GM21576 (cell line): ENCODE measurements around the gene KRT4.

ENCODE experiments used
- ATAC-seq: cut with Tn5 transposase; IDR thresholded peaks from one replicate; pipeline ENCODE4 v1.9.1; 2021; ENCODE audit warnings: mild to moderate bottlenecking, moderate library complexity; ENCODE audit not compliant: unreplicated experiment

The KRT4 gene

DNA sequence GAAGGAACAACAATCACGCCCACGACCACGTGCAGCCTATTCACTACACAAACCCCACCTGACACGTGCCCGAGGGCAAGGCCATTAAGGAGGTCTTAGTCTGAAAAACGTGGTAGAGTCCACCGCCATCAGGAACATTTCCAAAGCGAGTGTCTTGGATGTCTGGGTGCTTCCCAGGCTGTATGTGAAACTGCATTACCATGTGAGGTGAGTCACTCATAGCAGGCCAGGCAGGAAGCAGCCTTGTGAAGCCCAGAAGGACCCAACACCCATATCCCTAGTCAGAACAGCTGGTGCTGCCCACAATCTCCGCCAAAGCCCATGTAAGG, 23.5 kb upstream of the KRT4 start:
- no peak for ATAC-seq

DNA sequence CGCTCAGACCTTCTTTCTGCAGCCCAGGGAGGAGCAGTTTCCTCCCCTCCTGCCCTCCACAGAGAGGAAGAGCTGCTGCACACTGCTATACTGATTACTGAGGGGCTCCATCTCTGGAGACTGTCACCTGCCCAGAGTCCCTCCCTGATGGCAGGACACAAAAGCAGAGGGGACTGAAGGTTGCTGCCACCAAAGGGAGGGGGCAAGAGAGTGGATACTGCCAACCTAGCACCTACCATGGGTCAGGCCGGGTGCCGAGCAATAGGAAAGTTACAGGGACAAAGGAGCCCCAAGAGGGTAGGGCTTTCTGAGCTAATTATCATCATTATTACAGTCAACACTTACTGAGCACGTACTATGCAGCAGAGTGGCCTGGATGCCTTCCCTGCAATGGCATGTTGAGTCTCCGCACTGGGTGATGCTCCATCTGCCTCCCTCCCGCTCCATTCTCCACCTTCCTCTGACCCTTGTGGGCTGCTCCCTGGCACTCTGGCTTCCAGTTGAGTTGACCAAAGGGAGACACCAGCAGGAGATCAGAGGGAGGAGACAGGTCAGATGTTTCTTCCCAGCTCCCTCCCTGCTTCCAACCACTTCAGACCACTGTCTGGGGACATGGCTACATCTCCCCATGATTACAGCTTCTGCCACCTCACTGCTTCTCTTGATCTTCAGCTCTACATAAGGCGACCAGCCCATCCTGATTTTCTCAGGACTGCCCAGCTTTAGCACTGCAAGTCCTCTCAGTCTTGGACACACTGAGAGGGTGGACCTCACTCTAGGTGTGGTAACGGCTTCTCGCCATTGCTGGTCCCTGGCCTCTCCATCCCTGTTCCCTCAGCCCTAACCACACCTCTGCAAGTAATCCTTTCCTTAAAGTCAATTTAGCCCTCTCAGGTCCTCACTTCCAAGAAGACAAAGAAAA, 22.8 kb upstream of the KRT4 start:
- no peak for ATAC-seq

DNA sequence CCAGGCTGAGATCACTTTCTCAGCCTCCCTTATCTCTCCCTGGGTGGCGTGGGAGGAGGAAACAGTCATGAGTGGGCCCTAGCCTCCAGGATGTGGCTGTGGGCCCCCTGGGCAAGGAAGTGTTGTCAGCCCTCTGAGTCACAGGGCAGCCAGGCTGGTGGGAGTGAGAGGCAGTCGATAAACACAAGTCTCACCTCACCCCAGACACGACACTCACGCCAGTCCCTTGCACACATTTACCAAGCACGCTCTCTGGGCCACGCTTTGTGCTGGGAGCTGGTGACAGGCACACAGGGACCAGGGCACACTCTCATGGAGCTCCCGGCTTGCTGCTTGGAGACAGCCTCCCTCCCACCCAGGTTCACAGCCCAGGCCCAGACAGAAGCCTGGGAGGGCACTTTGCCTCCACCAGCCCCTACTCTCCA, 22.1 kb upstream of the KRT4 start:
- no peak for ATAC-seq

DNA sequence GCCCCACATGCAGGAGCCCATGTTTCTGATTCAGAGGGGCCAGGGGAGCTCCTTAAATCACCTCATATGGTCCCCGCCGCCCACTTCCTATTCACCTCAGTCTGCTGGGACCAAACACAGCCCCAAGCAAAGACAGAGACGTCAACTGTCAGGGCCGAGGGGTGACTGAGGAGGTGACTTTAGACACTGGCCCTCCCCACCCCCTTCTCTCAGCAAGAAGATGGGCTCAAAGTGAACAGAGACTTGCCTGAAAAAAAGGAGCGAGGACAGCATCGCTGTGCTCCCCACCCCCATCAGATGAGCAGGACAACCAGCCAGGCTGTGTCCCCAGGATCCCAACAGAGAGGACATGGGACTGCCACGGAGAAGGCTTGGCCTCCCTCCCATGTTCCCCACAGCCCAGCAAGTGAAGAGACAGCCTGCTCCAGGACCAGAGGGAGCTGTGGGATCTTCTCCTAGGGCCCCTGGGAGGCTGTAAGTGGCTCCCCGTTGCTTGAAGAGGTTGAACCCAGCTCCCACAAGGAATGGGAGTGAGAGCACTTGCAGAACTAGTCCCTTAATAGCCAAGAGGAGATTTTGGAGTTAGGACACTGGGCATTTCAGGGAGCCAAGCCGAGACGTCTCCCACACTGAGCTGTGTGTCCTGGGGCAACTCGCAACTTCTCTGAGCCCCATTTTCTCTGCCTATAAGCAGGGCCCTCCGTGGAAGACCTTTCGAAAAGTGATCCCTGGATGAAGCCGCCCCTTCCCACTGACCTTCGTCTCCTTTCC, 21.5 kb upstream of the KRT4 start:
- ATAC-seq, result no peak

DNA sequence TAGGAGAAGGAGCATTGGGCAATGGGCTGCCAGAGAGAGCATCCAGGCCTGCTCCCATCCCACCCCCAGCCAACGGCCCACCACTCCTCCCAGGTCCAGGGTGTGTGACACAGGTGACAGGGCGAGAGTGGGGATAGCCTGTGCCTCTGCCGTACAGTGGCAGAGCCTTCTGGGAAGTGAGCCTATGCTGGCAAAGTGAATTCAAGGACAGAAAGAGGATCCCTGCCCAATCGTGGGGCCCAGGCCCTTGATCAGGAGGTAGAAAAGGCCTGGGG, 20.7 kb upstream of the KRT4 start:
- ATAC-seq, result no peak

DNA sequence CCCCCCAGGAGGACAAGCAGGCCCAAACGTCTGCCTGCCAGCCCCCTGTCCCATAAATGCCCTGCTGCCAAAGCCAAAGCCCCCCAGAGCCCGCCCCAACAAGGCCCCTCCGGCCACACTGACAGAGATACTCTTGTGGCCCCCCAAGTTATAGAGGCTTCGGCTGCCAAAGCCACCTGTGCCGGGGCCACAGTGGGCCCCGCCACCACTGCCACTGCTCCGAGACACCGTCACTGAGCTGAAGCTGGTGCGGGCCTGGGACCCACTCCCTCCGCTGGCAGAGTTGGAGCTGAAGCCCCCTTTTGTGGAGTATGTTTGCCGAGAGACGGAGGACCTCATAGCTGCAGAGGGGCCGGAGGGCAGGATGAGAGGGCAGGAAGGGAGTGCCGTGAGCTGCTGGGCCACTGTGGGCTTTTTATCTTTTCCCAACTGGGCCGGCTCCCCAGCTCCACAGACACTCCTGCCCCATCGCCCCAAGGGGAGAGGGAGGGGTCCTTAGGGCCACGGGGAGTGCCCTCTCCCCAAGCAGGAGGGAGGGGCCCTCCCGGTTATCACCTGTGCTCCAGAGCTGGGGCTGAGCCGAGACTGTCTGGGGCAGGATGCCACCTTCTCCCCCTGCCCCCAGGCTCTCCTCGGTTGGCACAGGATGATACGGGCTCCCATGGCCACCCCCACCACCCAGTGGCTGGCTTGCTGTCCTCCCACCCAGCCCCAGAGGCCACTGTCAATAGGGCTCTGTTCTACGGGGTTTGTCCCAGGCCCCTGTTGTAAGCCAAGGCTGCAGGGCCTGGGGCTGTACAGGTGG, 20.2 kb upstream of the KRT4 start, which contains the start of gene KRT79:
Gene KRT79, minus strand, starts transcription at position 390 of the 805 bp plus-strand sequence. Its CDS starts 51 bp downstream, at position 339.
- ATAC-seq, result no peak

DNA sequence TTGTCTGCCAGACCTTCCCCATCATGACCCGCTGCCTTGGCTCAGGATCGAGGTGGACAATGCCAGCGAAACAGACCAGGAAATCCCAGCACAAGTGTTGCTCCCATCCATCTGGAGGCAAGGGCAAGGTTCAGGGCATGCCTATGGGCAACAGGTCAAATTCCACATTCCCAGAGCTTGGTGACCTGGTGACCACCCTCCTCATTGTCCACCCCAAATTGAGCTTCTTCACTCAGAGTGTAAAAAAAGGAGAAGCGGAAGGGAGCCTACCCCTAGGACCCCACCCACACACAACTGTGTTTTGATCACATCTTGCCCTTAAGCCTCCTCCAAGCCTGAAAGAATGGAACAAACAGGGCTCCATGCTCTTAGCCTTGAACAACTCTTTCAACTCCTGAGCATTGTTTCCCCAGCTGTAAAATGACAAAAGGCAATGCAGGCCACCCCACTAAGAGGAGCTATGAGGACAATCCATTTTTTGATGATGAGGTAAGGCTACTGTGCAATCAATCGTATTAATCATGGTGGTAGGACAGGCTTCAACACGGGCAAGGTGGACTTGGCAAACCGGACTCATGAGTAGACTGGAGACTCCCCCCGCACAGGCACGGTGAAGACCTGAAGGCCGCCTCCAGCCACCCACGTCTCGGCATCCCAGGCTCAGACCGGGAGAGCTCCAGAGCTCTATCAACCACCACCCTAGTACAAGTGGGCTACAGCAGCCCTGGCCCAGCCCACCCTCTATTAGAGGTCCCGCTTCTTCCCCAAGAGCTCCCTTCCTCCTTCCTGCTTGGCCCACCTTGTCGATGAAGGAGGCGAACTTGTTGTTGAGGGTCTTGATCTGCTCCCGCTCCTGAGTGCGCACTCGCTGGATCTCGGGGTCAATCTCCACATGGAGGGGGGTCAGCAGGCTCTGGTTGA, 19.3 kb upstream of the KRT4 start:
- ATAC-seq, result no peak

DNA sequence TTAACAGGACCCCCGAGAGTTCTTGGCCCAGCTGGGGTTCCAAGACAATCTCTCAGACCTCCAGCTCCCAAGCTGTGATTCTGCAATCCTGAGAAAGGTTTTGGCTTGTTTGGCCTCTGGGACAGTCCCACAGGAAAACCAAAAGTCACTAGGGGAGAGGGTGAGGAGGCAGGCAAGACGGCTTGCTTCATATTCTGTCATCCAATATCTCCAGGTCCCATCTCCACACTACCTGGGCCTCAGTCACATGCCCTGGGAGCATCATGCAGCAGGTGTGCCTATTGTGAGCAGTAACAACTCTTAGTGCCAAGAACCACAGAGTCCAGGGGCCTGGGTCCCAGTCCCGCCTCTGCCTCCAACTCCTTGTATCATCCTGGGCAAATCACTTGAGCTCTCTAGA, 18.5 kb upstream of the KRT4 start:
- ATAC-seq, result no peak

DNA sequence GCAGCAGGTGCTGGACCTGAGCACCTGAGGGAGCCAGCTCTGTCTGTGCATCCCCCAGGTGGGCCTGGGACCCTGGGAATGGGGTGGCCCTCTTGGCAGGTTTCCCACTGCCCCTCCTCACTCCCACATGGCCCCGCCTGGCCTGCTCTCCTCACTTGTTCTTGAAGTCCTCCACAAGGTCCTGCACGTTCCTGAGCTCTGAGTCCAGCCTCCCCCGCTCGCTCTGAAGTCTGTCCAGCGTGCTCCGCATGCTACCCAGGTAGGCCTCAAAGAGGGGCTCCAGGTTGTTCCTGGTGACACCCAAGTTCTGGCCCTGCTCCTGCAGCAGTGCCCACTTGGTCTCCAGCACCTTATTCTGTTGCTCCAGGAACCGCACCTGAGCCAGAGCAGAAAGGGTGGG, 17.3 kb upstream of the KRT4 start:
- no peak for ATAC-seq

DNA sequence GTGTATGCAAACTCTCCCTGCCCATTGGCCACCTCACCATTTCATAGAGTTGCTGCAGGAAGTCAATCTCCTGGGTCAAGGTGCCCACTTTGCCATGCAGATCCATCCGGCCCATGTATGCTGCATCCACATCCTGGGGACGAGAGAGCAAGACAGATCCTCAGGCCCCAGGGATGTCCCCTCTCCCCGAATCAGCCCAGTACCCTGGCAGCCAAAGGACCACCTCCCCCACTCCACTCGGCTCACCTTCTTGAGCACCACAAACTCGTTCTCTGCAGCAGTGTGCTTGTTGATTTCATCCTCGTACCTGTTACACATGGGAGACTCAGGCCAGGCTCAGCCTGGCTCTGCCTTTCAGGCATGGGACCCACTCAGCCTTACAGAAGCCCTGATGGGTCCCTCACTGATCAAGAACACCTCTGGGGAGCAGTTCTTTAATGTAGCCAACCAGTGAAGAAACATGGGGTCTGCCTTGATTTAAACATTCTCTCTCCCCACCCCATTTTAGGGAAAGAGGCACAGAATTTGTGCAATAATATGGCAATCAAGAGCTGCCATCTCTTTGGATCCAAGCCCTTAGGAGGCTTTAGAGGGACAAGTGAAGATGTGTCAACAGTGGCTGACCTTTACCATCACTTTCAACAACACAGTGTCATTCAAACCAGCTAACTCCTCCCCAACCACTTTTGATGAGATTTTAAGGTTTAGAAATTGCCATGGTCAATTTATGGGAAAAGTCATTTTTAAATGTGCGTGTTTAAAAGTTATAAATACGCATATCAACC, 16.3 kb upstream of the KRT4 start:
- no peak for ATAC-seq

DNA sequence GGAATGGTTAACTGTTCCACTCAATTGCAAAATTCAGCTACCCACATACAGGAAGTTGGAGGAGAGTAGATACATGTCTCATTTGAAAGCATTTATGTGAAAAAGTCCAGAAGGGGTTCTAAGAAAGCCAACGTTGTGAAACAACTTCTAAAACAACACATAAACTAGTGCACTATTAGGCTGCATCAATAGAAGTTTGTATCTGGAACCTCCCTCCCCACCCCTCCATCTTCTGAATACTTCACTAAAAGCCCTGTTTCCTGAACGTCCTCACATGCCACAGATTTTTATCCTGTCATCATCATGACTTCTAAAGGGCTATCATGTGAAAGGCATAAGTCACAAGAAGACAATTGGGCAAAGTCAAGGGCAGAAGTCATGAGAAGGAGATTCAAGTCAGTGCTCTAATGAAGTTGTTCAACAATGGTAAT, 14.7 kb upstream of the KRT4 start:
- ATAC-seq, result no peak

DNA sequence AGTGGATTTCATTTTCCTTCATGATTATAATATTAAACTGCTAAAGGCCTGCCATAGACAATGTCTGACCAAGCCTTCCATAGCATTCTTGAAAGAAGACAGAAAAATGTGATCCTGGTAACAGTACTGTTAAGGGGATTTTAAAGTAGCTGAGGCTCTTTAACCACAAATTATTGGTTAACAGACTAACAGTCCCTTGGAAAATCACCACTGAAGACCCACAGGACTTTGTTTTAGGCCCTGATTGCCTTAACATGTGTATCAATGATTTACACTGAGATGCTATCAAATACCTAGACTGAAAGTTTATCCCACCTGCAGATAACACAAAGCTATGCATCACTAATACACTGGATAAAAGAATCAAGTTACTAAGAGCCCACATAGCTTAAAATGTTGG, 14.2 kb upstream of the KRT4 start:
- no peak for ATAC-seq

DNA sequence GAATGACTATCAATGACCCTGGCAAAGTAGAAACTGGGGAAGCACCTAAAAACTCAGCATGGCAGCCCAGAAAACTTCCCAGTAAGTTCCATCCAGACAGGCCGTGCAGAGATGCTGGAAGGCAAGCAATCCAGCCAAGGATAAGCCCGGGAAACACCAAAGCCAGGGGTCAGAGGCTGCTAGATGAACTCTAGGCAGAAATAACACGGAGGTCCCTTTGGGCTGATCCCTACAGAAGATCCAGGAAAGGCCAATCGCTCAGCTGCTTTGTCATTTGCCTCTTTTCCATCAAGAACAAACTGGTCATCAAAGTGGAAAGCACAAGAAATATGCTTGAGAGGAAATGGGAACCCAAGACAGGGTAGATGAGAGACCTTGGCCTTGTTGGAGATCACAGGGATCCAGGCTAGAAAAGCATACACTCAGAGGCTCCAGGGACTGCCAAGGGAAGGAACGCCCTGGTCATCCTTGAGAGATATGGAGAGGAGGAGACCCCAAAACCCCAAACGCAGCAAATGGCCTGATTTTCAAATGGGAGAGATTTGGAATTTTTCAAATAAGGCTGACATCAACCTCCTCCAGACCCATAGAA, 13.7 kb upstream of the KRT4 start:
- ATAC-seq, result no peak

DNA sequence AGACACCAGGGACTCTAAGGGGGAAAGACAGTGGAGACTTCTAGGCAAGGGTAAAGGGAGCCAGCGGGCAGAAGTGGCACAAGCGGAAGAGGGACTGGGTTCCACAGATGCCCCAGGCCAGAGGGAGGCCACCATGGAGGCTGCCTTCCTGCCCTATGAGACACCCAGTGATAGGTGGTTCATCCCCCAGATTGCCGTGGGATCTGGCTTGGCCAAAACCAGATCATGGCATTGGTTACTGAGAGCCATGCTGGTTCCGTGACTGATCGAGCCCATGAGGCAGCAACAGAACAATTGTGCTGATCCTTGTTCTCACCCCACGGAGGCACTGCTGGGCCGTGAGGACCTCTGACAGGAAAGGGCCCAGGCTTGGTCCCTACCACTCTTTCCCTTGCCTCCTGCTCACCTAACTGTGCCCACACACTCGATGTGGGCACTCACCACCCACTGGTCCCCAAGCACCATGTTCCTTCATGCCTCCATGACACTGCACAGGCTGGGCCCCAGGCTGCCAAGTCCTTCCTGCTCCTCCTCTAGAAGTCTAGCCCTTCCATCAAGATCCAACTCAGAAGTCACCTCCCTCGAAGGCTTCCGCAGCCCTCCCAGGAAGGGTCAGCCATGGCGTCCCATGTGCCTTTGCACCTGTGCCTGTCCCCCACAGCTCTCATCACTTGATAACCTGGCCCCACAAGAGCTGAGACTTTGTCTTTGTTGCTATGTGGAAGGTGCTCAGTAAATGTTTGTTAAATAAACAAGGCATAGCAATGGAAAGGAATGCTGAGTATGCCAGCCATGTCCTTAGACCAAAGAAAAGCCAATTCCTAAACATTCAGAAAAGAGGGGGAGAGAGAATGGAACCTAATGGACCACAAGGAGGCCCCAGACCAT, 12.9 kb upstream of the KRT4 start:
- ATAC-seq, result no peak

DNA sequence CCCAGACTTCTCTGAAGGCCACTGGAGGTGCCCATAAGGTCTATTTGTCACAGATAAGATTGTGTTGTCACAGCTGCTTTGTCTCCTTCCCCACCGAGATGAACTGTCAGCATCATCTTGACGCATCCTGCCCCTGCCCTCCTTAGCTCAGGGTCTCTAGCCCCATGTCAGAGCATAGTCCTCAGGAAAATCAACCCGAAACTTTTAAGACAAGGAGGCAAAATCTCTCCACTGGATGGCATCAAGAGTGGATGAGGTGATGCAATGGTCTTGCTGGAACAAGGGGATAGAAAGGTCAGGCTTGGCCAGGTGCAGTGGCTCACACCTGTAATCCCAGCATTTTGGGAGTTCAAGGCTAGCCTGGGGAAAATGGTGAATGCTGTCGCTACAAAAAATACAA, 12.0 kb upstream of the KRT4 start:
- no peak for ATAC-seq

DNA sequence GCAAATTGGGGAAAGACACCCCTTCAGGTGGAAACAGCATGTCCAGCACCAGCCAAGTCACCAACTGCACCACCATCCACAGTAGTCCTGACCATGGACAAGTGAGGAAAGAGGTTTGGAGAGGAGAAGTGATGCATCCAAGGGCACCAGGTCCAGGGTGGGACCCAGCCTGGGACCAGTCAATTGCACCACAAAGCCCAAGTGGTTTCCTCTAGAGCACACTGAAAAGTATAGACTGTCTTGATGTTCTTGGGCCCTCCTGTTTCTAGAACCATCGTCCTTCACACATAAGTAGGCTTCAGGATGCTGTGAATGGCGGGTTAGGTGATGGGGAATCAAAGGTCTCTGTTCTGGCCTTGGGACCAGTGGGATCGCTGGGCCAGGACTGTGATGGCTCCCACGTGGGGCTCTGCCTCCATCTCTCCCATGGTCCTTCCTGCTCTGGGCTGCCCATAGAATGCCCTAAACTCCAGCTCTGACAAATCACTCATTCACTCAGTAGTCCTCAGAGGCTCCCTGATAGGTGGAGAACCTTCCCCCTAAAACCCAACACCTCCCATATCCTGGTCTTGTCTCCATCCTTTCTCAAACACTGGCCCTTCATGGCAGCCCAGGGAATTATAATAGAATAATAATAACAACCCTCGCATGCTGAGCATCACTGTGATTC, 11.0 kb upstream of the KRT4 start:
- no peak for ATAC-seq

DNA sequence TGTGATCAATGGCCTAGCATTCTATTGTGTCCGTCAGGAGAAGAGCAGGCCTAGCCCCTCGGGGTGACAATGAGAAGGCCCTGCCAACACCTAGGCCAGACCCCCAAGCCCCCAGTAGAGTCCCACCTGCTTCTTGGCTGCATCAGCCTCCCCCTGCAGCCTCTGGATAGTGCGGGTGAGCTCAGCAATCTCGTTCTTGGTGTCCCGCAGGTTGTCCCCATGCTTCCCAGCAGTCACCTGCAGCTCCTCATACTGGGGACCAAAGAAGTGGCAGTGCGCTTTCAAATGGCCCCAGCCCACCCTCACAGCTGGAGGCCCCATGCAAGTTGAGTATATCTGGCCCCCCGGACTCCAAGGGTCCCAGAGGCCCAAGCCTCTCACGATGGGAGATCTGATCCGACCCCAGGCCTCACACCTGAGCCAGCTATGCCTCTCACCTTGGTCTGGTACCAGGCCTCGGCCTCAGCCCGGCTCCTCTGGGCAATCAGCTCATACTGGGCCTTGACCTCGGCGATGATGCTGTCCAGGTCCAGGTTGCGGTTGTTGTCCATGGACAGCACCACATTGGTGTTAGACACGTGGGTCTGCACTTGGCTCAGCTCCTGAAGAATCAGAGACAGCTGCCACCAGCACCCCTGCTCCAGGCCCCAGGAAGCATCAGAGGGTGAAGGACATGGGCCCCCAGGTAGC, 10.0 kb upstream of the KRT4 start:
- ATAC-seq, result no peak
